ENCODE measurements around the gene CCDC3. TPM values are rescaled to one million over a fixed set of nuclear protein-coding genes. Genes with fewer than 3 reads are reported as not detected.
A peak's percentile ranks its signal among the peaks of the same experiment; 100 is the strongest.

CCDC3 gene
- total and polyA plus RNA-seq, 2 of the 4 experiments (the other 2 are of a cell fraction) = 0.29 to 0.36 TPM

- Histone ChIP-seq H2BK5ac (ENCODE audit: low read depth, low read length, poor library complexity, severe bottlenecking) (no peak overlapping the region), H3K4me1 (ENCODE audit: control insufficient read depth, insufficient read depth, low read length) (no peaks in the 10 kb centered on the region), H2AK9ac (replicated peaks; ENCODE audit: low read depth, low read length, poor library complexity) (no peak overlapping the region), H3K9ac (ENCODE audit: low read depth, low read length) (no peak overlapping the region), H3K27ac (ENCODE audit: insufficient read depth, low read length) (no peak overlapping the region), H3K56ac (ENCODE audit: extremely low read depth, insufficient read depth, low read length) (no peak overlapping the region), H4K91ac (ENCODE audit: insufficient read depth, low read depth, low read length) (no peak overlapping the region), H3K27me3 (ENCODE audit: control insufficient read depth, insufficient read depth, low read length) (peaks cover 24% of the 10 kb centered on the region), H2AK5ac (ENCODE audit: low read depth, low read length) (no peak overlapping the region), H3K23ac (ENCODE audit: low read depth, low read length) (no peak overlapping the region), H3K9me1 (ENCODE audit: insufficient read depth, low read length) (0 out of 2 replicates have a peak, but pooled peaks cover 2% of the 10 kb centered on the region), H3K4ac (ENCODE audit: low read depth, low read length) (no peak overlapping the region), H4K8ac (ENCODE audit: low read depth in 2 of 2, low read length in 2 of 2) (no peak overlapping the region), H3K4me2 (ENCODE audit: low read depth, low read length) (no peak overlapping the region), H2BK20ac (ENCODE audit: low read depth, low read length) (no peak overlapping the region), H3K4me3 (ENCODE audit: insufficient read depth, low read depth, low read length) (no peak overlapping the region), H4K5ac (ENCODE audit: low read depth, low read length) (no peak overlapping the region), H3K9me3 (ENCODE audit: control insufficient read depth, insufficient read depth, low read length) (no peaks in the 10 kb centered on the region), H3K79me1 (ENCODE audit: low read depth in 1 of 2, low read length in 2 of 2) (no peaks in the 10 kb centered on the region), H2AFZ (replicated peaks; ENCODE audit: low read length, poor library complexity) (no peak overlapping the region), H2BK15ac (ENCODE audit: low read depth, low read length) (no peak overlapping the region), H3K36me3 (ENCODE audit: control insufficient read depth, insufficient read depth, low read length) (no peaks in the 10 kb centered on the region), H3K18ac (ENCODE audit: low read depth, low read length) (no peak overlapping the region), H2BK120ac (ENCODE audit: low read depth, low read length) (no peak overlapping the region), H3K14ac (replicated peaks; ENCODE audit: low read depth, low read length) (no peak overlapping the region), H4K20me1 (ENCODE audit: insufficient read depth, low read length) (no peaks in the 10 kb centered on the region)
- dilution Hi-C loops (cut with HindIII; ENCODE audit: low sequenced_read_pairs, unreplicated experiment) (no loop called here), in situ Hi-C loops (cut with MboI; ENCODE audit: low sequenced_read_pairs) (no loop called here), intact Hi-C loops (cut with micrococcal nuclease) (no loop called here)
- BruUV-seq (replicated peaks) = no TSS peak
- ATAC-seq (ENCODE audit: low read depth) (no peak), DNase-seq (no peak)
- WGBS, 2 experiments (ENCODE audit: extremely low coverage in 2 of 2, insufficient read length in 1 of 2) = no CpG with 5 or more reads among the region's 3 CpGs
- TF ChIP-seq MXI1 (IDR thresholded peaks at IDR 0.05; ENCODE audit: borderline replicate concordance, low read depth, low read length) = no peak
- TF ChIP-seq CEBPB (IDR thresholded peaks at IDR 0.05; ENCODE audit: low read depth, low read length) = peak; percentile 18; the same call in 1 of the 2 replicates
- TF ChIP-seq RAD21 (IDR thresholded peaks at IDR 0.05; ENCODE audit: low read length) = no peak
- TF ChIP-seq, protein P1, sequence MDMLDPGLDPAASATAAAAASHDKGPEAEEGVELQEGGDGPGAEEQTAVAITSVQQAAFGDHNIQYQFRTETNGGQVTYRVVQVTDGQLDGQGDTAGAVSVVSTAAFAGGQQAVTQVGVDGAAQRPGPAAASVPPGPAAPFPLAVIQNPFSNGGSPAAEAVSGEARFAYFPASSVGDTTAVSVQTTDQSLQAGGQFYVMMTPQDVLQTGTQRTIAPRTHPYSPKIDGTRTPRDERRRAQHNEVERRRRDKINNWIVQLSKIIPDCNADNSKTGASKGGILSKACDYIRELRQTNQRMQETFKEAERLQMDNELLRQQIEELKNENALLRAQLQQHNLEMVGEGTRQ (IDR thresholded peaks at IDR 0.05; ENCODE audit: low read depth, low read length) = no peak
- ChIA-PET POLR2A (ENCODE audit: unreplicated experiment) (no interaction called here), CTCF (no interaction called here)
Observed at GRCh38 chr10:13048762-13049161, 47.2 kb upstream of the CCDC3 start.
